ENCODE data around the gene RHOU. TPM values are rescaled to one million over a fixed set of nuclear protein-coding genes. Genes with fewer than 3 reads are reported as not detected.

RHOU gene
- polyA plus RNA-seq, 1 experiment = 1.6 TPM

DNA sequence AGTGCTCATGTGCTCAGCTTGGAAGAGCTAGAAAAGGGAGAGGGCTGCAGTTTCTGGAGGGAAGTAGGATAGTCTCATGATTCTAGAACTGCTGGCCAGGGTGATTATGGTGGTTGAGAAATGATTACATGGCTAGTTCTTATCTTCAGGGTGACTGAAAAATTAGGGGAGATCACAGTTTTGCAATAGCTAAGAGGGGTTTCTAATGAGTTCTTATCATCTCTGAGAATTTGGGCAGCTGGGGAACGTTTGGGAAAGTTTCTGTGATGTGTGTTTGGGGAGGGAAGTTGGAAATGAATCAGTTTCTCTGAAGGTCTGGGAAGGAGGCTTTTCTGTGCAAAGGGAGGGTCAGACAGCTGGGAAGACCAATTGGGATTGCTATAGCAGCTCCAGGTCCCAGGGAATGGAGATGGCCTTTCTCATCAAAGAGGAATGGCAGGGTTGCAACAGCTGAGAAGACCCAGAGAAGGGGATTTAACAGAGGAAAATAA is 7.6 kb upstream of the RHOU start:
- ChIA-PET CTCF (interaction anchor here (1.2 to 1.3 kb wide), 2 partner anchors 8 to 500 kb away, joined by 3 read pairs; no protein-coding TSS in a partner anchor), POLR2A (no interaction called here)
- H3K4me3 ChIP-seq (ENCODE audit: low read depth, low read length) = no peak overlapping the region
- H3K27me3 ChIP-seq (ENCODE audit: control insufficient read depth, insufficient read depth, low read length) = peaks cover 11% of the 10 kb centered on the region
- H3K27ac ChIP-seq (ENCODE audit: low read depth, low read length) = no peak overlapping the region
- TF ChIP-seq, protein P1, sequence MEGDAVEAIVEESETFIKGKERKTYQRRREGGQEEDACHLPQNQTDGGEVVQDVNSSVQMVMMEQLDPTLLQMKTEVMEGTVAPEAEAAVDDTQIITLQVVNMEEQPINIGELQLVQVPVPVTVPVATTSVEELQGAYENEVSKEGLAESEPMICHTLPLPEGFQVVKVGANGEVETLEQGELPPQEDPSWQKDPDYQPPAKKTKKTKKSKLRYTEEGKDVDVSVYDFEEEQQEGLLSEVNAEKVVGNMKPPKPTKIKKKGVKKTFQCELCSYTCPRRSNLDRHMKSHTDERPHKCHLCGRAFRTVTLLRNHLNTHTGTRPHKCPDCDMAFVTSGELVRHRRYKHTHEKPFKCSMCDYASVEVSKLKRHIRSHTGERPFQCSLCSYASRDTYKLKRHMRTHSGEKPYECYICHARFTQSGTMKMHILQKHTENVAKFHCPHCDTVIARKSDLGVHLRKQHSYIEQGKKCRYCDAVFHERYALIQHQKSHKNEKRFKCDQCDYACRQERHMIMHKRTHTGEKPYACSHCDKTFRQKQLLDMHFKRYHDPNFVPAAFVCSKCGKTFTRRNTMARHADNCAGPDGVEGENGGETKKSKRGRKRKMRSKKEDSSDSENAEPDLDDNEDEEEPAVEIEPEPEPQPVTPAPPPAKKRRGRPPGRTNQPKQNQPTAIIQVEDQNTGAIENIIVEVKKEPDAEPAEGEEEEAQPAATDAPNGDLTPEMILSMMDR (IDR thresholded peaks at IDR 0.05; ENCODE audit: low read depth, low read length) = no peak
- no peaks in the 10 kb centered on the region for H3K9me3 ChIP-seq (ENCODE audit: control insufficient read depth, insufficient read depth, low read length)
- DNase-seq (ENCODE audit: low read depth, low spot score) = no peak

DNA sequence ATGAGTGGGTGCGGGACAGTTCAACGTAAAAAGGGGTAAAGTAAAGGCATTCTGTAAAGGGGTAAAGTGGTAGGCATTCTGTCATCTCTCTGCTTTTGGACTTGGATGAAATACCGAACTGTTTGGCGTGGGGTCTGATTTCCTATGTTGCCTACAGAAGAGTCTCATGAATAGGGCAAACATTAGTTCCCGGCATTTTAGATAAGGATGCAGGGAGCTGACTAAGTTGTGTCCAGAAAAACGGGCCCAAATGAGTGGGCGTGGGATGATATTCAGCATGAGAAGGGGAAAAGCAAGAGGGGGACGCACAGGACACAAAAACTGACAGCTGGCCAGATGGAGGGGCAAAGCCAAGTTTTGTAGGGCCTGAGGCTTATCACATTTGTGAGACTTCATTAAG is 2.9 kb upstream of the RHOU start:
- TF ChIP-seq, protein P1 (IDR thresholded peaks at IDR 0.05; ENCODE audit: low read depth, low read length) = no peak
- no peak overlapping the region for H3K4me3 ChIP-seq (ENCODE audit: low read depth, low read length)
- H3K9me3 ChIP-seq (ENCODE audit: control insufficient read depth, insufficient read depth, low read length) = no peaks in the 10 kb centered on the region
- H3K27me3 ChIP-seq (ENCODE audit: control insufficient read depth, insufficient read depth, low read length) = peaks cover 31% of the 10 kb centered on the region
- ChIA-PET CTCF (interaction anchor here (1.3 kb wide), 1 partner anchor 495 kb away, joined by 4 read pairs; no protein-coding TSS in a partner anchor), POLR2A (no interaction called here)
- DNase-seq (ENCODE audit: low read depth, low spot score) = no peak
- H3K27ac ChIP-seq (ENCODE audit: low read depth, low read length) = no peak overlapping the region

DNA sequence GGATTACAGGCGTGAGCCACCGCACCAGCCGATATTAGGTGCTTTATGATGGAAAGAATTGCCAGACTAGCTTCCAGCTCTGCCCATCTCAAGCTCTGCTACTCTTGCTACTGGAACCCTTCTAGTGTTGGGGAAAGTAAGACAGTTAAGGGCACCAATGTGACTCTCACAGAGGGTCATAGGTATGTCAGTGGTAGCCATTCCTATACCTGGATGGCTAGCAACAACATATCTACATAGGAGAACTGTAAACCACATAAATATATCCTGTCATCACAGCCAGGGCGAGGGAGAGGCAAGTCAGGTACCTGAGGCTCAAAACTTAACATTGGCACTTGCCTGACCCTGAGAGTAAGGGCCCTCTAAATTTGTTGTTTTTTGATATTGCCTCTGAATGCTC is 1.7 kb upstream of the RHOU start:
- ChIA-PET CTCF (interaction anchor here (1.9 to 4.5 kb wide), 3 partner anchors 69 to 521 kb away, joined by 4 to 49 read pairs (median 20); no protein-coding TSS in a partner anchor), POLR2A (no interaction called here)
- DNase-seq (ENCODE audit: low read depth, low spot score) = no peak
- TF ChIP-seq, protein P1 (IDR thresholded peaks at IDR 0.05; ENCODE audit: low read depth, low read length) = no peak
- Histone ChIP-seq H3K27me3 (ENCODE audit: control insufficient read depth, insufficient read depth, low read length) (peaks cover 33% of the 10 kb centered on the region), H3K4me3 (ENCODE audit: low read depth, low read length) (no peak overlapping the region), H3K9me3 (ENCODE audit: control insufficient read depth, insufficient read depth, low read length) (no peaks in the 10 kb centered on the region), H3K27ac (ENCODE audit: low read depth, low read length) (no peak overlapping the region)

DNA sequence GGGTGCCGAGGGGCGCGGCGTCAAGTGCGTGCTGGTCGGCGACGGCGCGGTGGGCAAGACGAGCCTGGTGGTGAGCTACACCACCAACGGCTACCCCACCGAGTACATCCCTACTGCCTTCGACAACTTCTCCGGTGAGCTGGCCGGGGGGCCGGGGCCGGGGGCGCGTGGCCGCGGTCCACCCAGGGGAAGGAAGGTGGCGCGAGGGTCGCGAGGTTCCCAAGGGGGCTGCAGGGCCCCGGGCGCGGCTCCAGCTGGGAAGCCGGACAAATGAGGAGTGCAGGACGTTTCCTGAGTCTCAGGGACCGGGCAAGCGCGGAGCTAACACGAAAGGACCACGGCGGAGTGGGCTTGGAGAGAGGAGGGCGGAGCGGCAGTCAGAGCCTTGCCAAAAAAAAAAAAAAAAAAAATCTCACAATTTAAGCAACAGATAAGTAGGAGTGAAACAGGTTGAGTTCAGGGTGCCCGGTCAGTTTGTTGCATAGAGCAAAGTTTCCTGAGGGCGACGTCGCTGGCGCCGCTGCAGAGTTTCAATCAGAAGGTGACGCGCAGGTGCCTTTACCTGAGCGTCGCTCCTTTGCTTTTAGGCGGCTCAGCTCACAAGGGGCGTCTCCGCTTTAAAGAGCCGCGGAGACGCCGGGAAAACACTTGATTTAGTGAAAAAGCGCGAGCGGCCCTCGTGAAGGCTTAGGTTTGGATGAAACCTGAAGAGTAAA is 750 bp downstream of the RHOU start:
- ChIA-PET CTCF (interaction anchor here (0.6 to 4.5 kb wide), 8 partner anchors 9 to 523 kb away, joined by 3 to 49 read pairs (median 6); no protein-coding TSS in a partner anchor), POLR2A (no interaction called here)
- H3K27ac ChIP-seq (ENCODE audit: low read depth, low read length) = no peak overlapping the region
- TF ChIP-seq, protein P1 (IDR thresholded peaks at IDR 0.05; ENCODE audit: low read depth, low read length) = no peak
- DNase-seq (ENCODE audit: low read depth, low spot score) = no peak
- no peaks in the 10 kb centered on the region for H3K9me3 ChIP-seq (ENCODE audit: control insufficient read depth, insufficient read depth, low read length)
- H3K27me3 ChIP-seq (ENCODE audit: control insufficient read depth, insufficient read depth, low read length) = peaks cover 33% of the 10 kb centered on the region
- H3K4me3 ChIP-seq (ENCODE audit: low read depth, low read length) = peak overlapping the region; percentile 63

DNA sequence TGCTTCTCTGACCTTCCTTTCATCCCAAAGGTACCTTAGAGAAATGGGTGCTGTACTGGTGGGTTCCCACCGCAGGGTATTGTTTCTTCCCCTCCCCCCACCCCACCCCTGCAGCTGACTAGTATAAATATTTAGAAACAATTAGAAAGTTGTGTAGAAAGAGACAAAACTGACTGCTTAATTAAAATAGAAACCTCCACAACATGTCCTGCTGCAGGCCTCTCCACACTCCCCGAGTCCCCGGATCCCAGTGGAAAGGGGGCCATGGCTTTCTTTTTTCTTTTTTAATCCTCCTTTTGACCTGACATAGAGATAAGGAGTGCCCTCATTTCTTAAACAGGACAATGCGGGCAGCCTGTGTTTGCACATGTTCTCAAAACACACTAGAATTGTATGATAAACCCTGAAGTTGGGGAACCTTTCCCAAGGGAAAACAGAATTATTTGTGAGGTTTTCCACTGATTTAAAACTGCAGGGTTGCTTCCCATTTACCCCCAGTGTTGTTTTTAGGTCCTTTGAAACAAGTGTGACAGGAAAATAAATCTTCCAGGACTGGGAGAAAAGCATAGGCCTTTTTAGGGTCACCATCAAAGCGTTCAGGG is 1.7 kb downstream of the RHOU start:
- Histone ChIP-seq H3K9me3 (ENCODE audit: control insufficient read depth, insufficient read depth, low read length) (no peaks in the 10 kb centered on the region), H3K4me3 (ENCODE audit: low read depth, low read length) (peak overlapping the region; percentile 63; the same call in 1 of the 2 replicates), H3K27ac (ENCODE audit: low read depth, low read length) (no peak overlapping the region), H3K27me3 (ENCODE audit: control insufficient read depth, insufficient read depth, low read length) (peaks cover 33% of the 10 kb centered on the region)
- POLR2A ChIA-PET = no interaction called here
- TF ChIP-seq, protein P1 (IDR thresholded peaks at IDR 0.05; ENCODE audit: low read depth, low read length) = no peak
- DNase-seq (ENCODE audit: low read depth, low spot score) = no peak
- CTCF ChIA-PET = interaction anchor here (1.1 to 4.5 kb wide), 4 partner anchors 16 to 520 kb away, joined by 3 to 49 read pairs (median 14); no protein-coding TSS in a partner anchor

All from AG04450 (cell line).